HG03025 (cell line): Measurements from ENCODE around the gene GMDS.

Experiments used
- ATAC-seq: cut with Tn5 transposase; IDR thresholded peaks from one replicate; pipeline ENCODE4 v1.9.1; 2021; ENCODE audit warnings: mild to moderate bottlenecking, moderate library complexity; ENCODE audit not compliant: unreplicated experiment, low FRiP score

Gene GMDS

GRCh38 chr6:1960486-1961142 lies 284.8 kb downstream of the GMDS start:
- ATAC-seq, result no peak

DNA sequence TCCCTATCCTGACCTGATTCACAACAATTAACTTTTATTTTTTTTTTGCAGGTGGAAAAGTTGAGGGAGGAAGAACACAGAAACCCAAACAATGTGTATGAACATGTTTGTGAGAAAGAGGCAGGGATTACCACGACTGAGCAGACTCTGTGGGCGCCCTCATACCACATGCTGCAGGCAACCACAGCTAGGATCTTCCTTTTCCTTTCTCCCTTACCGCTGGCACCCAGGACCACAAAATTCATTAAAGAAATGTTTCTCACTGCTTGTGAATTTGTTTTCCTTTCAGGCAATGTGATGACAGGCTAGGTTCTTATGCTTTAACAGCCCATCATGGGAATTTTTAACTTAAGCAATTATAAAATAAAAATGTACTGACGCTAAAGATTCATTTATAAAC lies 287.1 kb downstream of the GMDS start:
- no peak for ATAC-seq

DNA sequence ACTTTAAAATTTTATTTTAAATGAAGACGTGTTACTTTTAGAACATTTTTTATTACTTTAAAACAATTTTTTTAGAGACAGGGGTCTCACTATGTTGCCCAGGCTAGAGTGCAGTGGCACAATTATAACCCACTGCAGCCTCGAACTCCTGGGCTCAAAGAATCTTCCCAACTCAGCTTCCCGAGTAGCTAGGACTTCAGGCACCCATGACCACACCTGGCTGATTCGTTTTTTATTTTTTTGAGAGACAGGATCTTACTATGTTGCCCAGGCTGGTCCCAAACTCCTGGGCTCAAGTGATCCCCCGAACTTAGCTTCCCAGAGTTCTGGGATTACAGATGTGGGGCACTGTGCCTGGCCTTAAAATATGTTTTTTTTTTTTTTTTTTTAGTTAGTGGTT lies 287.7 kb downstream of the GMDS start:
- no peak for ATAC-seq

GRCh38 chr6:1952740-1953360 lies 292.6 kb downstream of the GMDS start:
- ATAC-seq, result no peak

- ATAC-seq, result no peak
These were observed 294.8 kb downstream of the GMDS start for GRCh38 chr6:1950631-1951030.

DNA sequence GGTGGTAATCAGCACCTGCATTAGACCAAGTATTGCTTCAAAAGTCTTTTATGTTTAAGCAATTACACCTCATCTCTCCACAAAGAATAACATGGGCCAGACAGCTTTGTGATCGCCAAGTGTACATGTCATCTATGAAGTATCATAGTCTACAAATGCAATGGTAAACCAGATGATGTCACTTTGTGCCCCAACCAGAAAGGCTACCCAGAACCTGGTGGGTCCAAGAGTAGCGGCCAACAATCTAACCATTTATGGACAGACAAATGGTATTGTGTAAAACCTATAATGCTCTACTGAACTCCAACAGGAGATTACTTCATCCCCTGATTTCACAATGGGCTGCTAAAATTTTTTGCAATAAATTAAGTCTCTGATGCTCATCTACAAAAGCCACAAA lies 295.9 kb downstream of the GMDS start:
- ATAC-seq, result no peak

GRCh38 chr6:1947922-1948321 lies 297.5 kb downstream of the GMDS start:
- ATAC-seq, result no peak

GRCh38 chr6:1946583-1946982 lies 298.8 kb downstream of the GMDS start:
- no peak for ATAC-seq

DNA sequence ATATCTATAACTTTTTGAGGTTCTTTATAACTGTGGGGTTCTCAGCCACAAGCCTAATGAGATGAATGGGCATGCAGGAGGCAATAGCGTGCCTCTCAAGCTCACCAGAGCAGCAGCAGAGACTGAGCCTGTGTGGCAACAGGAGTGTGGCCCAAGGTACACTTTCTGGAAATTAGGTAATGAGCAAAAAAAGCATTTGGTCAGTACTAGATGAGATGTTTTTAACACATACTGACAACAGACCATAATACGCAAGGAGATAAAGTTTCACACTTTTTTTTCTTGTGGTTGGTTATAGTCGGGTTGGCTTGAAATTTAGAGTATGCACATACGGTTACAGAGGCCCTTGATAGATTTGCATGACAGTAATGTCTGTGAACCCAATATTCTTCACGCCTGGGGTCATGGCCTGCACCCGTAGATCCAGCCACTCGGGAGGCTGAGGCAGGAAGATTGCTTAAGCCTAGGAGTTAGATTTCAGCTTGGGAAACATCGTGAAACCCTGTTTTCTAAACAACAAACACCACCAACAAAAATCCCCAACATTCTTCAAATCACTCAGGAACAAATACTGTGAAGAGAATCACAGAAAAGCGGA lies 300.1 kb downstream of the GMDS start:
- ATAC-seq, result no peak

- no peak for ATAC-seq
These were observed 302.6 kb downstream of the GMDS start for GRCh38 chr6:1942834-1943233.

GRCh38 chr6:1941534-1941933 lies 303.9 kb downstream of the GMDS start:
- ATAC-seq, result no peak

GRCh38 chr6:1940381-1940780 lies 305.0 kb downstream of the GMDS start:
- peak; percentile 37 for ATAC-seq

GRCh38 chr6:1933292-1933691 lies 312.1 kb downstream of the GMDS start:
- no peak for ATAC-seq

- no peak for ATAC-seq
These were observed 313.6 kb downstream of the GMDS start for GRCh38 chr6:1931817-1932216.

DNA sequence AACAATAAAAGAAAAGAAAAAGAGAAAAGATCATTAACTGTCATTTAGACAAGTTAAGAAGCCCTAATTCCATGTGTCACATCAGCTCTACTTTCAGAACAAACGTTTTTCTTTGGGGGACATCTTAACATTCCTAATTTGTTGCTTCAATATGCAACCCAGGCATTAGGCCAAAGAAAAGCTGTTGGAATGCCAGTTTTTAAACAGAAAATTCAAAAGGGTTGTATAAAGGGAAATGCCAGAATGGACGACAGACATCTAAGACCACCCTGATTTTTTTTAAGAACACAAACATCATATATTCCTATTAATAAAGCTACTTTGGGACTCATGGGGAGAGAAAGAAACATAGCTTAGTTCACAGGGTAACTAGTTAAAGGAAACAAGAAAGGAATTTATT lies 315.0 kb downstream of the GMDS start:
- no peak for ATAC-seq

DNA sequence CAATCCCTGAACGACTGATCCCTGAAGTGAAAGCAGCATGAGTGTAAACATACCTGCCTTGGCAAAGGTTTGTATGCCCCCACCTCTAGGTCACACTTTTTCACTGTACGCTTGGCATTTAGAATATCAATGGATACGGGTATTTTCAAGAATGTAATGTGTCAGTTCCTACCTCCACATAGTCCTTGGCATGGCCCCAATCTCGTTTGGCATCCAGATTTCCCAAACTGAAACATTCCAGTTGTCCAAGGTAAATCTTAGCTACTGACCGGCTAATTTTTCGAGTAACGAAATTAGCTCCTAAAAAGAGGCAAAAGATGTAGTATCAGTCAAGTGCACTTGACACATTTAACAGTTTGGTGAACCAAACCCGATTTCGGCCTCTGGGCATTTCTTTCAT lies 315.5 kb downstream of the GMDS start:
- ATAC-seq, result no peak

GRCh38 chr6:1925743-1926430 lies 319.5 kb downstream of the GMDS start:
- ATAC-seq, result no peak

- no peak for ATAC-seq
These were observed 322.0 kb downstream of the GMDS start for GRCh38 chr6:1923449-1923848.

DNA sequence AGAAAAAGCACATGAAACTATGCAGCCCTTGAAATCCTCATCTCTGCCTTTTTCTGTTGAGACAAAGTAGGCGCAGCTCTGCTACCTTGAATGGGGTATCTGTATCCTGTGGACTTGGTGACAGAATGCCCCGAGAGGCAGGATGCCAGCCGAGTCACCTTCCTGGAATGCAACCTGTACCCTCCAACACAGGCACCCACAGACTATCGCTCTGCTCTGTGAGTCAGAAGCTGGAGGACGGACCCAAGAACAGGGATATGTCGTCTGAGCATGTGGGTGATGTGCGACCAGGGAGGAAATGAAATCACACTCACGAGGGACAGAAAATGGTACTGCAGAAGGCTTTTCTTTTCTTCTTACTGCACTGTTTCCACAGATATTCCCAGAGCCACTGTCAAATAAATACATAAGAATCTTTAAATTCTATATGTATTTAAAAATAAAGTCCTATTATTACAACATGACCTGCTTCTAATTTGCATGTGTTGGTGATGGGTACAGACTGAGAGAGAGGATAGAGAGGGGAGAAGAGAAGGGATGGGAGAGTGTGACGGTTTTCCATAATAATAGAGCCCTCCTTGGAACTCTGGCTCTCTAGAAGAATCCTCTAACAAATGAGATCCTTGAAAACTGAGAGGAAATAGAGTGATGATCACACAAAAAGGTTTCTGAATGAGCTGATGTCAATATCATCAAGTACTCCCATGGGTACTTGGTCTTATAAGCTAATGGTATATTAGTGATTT lies 327.6 kb downstream of the GMDS start:
- no peak for ATAC-seq

GRCh38 chr6:1916334-1917070 lies 328.9 kb downstream of the GMDS start:
- ATAC-seq, result no peak
